ENCODE results near the gene VGLL2.

VGLL2 gene

DNA sequence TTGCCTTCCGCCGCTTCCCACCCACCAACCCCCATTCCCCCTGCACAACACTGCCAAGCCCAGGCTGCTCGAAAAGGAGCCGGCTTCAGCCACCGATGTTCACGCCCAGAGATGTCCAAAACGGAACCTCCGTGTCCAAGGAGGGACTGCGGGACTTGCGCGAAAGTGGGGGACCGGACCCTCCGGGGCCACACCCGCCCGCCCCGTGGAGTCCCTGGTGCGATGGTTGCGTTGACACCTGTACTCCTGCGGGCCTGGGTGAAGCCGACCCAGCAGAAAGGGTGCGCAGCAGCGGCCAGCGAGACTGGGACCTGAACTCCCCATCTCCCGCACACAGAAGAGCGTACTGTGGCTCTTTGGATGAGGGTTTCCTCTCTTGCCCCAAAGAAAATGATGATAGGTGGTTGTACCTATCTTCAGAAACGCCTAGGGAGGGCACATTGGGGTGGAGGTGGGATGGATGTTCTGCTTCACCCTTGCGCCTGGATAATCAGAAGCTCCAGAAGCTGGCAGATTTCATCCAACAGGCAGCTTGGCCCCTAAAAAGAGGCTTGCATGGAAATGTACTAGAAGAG, 1.9 kb upstream of the VGLL2 start:
- TF ChIP-seq, protein P1, sequence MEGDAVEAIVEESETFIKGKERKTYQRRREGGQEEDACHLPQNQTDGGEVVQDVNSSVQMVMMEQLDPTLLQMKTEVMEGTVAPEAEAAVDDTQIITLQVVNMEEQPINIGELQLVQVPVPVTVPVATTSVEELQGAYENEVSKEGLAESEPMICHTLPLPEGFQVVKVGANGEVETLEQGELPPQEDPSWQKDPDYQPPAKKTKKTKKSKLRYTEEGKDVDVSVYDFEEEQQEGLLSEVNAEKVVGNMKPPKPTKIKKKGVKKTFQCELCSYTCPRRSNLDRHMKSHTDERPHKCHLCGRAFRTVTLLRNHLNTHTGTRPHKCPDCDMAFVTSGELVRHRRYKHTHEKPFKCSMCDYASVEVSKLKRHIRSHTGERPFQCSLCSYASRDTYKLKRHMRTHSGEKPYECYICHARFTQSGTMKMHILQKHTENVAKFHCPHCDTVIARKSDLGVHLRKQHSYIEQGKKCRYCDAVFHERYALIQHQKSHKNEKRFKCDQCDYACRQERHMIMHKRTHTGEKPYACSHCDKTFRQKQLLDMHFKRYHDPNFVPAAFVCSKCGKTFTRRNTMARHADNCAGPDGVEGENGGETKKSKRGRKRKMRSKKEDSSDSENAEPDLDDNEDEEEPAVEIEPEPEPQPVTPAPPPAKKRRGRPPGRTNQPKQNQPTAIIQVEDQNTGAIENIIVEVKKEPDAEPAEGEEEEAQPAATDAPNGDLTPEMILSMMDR (IDR thresholded peaks at IDR 0.05; ENCODE audit: low read depth, low read length), result no peak
- DNase-seq (ENCODE audit: extremely low read depth, low read depth), result no peak

DNA sequence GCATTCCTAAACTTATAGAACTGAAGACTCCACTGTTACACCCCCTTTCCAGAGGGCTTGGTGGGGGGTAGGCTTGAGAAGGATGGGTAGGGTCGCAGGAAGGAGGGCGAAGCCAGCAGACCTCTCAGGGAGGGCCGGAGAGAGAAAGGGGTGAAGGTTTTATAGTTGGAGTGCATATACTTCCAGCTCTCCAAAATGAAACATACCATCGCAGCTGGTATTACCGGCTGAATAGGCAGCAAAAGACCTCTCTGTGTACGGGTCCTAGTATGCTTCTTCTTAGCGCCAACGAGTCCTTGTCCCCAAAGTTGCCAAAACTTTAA, 1.0 kb upstream of the VGLL2 start:
- TF ChIP-seq, protein P1 (IDR thresholded peaks at IDR 0.05; ENCODE audit: low read depth, low read length), result no peak

DNA sequence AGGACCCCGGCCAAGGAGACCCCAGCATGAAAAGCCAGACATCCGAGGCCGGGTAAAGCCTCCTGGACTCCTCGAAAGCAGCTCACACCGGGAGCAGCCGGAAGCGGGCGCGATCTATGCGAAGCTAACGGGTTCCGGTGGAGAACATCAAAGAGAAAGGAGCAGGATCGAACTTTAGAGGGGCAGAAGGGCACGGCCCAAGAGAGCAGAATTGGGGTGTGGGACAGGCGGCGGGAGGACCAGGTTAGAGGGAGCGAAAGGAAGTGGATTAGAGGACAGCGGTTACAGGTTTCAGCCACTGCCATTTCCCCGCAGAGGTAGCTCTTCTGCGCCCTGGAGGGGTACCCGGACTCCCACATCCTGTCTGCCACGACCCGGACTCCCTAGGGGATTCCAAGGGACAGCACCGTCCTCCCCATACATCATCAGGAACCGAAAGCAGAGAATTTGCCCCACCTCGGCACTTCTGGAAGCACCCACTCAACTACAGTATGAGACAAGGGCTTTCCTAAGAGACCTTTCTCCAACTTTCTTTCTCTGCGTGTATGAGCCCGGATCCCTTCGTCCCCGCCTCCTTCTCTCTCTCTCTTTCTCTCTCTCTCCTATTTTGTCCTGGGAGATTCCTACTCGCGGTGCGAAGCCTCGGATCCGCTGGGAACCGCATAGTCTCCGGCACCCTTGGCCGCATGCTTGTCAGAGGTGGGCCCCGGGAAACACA, 507 bp upstream of the VGLL2 start:
- DNase-seq (ENCODE audit: extremely low read depth, low read depth), result no peak
- TF ChIP-seq, protein P1 (IDR thresholded peaks at IDR 0.05; ENCODE audit: low read depth, low read length), result no peak

More for the DNA sequence above, 1.0 kb upstream of the VGLL2 start:
- no peak for DNase-seq (ENCODE audit: extremely low read depth, low read depth)

DNA sequence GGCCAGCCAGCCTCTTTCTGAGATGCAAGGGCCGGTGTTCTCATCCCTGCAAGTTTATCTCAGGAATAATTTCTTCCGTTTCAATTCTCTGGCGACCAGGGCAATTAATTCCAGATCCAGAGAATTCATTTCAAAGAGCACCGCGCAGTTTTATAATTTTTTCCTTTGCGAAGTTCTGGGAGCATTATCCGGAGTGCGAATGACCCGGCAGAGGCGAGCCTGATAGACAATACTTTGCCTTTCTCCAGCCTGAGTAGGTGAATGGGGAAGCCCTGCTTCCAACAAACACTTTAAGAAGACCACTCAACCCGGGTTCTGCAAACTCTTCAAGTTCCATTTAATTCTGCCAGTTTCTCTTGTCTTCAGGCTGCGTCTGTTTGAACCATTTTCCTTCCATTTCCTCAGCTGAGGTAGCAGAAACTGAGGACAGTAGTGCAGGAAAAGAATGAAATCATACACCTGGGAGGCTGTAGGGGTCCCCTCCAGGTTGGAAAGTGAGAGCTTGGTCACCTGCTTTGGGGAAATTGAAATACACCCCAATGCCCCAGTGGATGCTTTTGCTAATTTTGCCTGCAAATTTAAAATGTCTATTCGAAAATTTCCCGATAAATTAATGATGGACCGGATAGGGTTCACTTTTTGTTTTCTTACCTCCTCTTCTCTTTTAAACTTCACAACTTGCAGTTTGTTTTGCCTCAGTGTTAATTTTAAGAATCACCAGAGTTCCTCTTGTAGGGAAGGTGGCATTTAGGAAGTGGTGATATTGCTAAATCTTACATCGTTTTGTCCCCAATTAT, 1.1 kb downstream of the VGLL2 start:
- TF ChIP-seq, protein P1 (IDR thresholded peaks at IDR 0.05; ENCODE audit: low read depth, low read length), result no peak
- DNase-seq (ENCODE audit: extremely low read depth, low read depth), result no peak

DNA sequence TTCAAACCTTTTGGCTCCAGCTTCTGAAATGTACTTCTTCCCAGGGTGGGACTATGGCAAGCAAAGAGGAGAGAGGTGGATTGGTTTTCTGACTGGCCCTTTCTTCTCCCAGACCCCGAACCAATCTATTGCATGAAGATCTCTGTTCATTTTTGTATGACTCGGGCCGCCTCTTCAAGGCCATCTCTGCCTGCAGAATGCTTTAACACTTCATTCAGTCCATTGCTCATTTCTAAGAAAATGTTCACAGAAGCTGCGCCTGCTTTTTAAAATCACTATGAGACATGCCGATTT, 1.6 kb downstream of the VGLL2 start:
- TF ChIP-seq, protein P1 (IDR thresholded peaks at IDR 0.05; ENCODE audit: low read depth, low read length), result no peak
- no peak for DNase-seq (ENCODE audit: extremely low read depth, low read depth)

DNA sequence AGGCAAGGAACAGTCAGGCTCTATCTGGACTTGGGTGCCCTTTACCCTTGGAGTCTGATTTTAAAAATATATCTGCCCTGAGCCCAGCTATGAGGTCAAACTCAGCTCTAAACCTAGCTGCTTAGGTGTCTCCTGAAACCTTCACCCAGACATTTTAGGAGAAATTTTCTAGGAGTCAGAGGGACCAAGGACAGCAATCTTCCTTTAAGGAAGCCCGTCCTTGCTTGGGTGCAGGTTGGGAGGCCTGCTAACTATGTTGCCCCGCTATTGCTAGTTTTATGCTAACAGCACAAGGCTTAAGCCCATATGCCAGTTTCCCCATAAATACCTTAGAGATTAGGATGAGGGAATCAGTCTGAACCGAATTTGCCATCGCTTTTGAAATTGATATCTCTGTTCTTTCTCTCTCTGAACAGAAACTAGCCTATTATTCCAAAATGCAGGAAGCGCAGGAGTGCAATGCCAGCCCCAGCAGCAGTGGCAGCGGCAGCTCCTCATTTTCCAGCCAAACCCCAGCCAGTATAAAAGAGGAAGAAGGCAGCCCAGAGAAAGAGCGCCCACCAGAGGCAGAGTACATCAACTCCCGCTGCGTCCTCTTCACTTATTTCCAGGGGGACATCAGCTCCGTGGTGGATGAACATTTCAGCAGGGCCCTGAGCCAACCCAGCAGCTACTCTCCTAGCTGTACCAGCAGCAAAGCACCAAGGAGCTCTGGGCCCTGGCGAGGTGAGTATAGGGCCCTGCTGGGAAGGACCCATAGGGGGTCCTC, 2.6 kb downstream of the VGLL2 start:
- no peak for DNase-seq (ENCODE audit: extremely low read depth, low read depth)
- TF ChIP-seq, protein P1 (IDR thresholded peaks at IDR 0.05; ENCODE audit: low read depth, low read length), result no peak

Measured in AG09319 (cell line).